Left colon (tissue), 2 donors: Measurements from ENCODE around the gene AHNAK. TPM values are rescaled to one million over a fixed set of nuclear protein-coding genes. Genes with fewer than 3 reads are reported as not detected.

Source experiments
- ATAC-seq: fragments of 200-7000 bp; cut with Tn5 transposase; one replicate; pipeline ENCODE4 v1.9.1; 2020; ENCODE audit warnings: mild to moderate bottlenecking, moderate library complexity
- DNase-seq, 2 donors: peaks; one replicate each; pipeline ENCODE4 v3.0.0-alpha.2; 2020
- intact Hi-C, 2 donors: fragments of 100-400 bp; cut with DNase I in 1 of 2; cut with micrococcal nuclease in 1 of 2; formaldehyde crosslinking; loops; one replicate each; pipeline versions ENCODE4 v1.11.2 to v1.14.0; 2022; cut with DNase I, micrococcal nuclease
- total RNA-seq, 2 donors: library from RNA; stranded (reverse); fragmentation: NEBNext Ultra II Directional; extraction: Animal tissue kit (Norgen Biotek cat#: 25700); gene quantifications; one replicate each; pipeline ENCODE4 v1.2.1, GENCODE V29; 2021
- donor health status: DM: no; HTN: no; CAD: no.
- donor health status: DM: yes; HTN: yes; CAD: no.

AHNAK gene
- total RNA-seq, 2 donors from 2014 or later = 629 to 631 TPM

DNA sequence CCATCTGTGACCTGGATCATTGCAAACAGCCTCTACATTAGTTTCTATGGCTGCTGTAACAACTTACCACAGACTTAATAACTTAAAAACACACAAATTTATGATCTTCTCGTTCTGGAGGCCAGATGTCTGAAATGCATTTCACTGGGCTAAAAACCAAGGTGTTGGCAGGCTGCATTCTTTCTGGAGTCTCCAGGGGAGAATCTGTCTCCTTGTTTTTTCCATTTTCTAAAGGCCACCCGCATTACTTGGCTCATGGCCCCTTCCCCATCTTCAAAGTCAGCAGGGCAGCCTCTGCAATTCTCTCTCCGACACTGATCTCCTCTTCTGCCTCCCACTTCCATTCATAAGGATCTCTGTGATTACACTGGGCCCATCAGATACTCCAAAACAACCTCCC is 116.2 kb downstream of the AHNAK start:
- intact Hi-C loops = no loop called here

DNA sequence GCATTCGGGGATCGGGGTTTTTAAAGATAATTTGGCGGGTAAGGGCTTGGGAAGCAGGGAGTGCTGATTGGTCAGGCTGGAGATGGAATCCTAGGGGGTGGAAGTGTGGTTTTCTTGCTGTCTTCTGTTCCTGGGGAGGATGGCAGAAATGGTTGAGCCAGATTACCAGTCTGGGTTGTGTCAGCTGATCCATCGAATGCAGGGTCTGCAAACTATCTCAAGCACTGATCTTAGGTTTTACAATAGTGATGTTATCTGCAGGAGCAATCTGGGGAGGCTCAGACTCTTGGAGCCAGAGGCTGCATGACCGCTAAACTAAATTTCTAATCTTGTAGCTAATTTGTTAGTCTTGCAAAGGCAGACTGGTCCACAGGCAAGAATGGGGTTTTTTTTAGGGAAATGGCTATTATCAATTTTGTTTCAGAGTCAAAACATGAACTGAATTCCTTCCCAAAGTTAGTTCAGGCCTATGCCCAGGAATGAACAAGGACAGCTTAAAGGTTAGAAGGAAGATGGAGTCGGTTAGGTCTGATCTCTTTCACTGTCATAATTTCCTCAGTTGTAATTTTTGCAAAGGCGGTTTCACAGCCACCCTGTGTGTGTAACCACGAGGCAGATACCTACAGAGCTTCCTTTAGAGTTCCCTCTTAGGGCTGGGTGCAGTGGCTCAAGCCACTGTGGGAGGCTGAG is 117.6 kb downstream of the AHNAK start:
- DNase-seq (no peak), ATAC-seq (no peak)
- intact Hi-C loops = loop anchor here (5.0 to 10.0 kb wide), 2 partner anchors 113 to 116 kb away; partner anchors contain the start of gene AHNAK (in 1 of the 2)

More for the DNA sequence above, 116.2 kb downstream of the AHNAK start:
- no peak for DNase-seq
- no peak for ATAC-seq

DNA sequence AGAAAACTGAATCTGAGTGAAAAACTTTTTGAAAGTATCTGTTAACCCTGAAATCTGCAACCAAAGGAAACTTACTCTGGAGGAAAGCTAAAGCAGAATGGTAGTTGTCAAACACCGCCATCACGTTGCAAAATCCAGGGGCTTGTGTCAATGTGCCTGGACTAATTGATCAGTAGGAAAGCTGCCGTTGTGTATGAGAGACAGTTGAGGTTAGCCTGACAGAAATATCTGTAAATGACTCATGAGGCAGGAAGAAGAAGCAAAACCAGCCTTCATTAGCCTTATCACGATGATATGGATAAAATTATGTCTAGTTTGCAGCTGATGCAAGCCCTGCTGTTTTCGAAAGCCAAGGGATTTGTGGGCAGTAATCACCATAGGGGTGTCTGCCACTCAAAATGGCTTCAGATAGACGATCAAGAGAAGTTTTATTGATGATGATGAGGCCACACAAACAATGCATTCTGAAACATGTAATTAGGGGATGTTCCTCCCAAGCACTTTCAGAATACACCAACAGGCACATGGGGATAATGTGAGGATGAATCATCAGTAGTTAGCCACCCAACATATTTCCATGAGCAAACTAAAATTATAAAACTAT is 118.9 kb downstream of the AHNAK start:
- ATAC-seq (no peak), DNase-seq (no peak)
- intact Hi-C loops = loop anchor here (5.0 to 10.0 kb wide), 2 partner anchors 115 to 117 kb away; partner anchors contain the start of gene AHNAK (in 1 of the 2)

- no peak for DNase-seq
- no peak for ATAC-seq
- intact Hi-C loops = loop anchor here in 1 of 2 donors (10.0 kb wide), 1 partner anchor 122 kb away; the partner anchor contains the start of gene AHNAK
Measured at GRCh38 chr11:62423012-62423411, 123.6 kb downstream of the AHNAK start.

DNA sequence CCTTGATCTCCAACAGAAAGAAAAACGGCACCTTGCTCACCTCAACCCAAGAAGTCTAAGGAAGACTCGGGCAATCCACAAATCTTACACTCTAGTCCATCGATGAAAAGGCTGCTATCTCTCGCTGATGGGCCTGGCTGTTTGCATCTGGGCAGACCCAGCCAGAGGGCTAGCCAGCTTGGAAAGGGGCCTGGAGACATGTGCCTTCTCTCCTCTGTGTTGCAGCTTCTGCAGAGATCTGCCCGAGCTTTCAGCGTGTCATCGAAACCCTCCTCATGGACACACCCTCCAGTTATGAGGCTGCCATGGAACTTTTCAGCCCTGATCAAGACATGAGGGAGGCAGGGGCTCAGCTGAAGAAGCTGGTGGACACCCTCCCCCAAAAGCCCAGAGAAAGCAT is 124.6 kb downstream of the AHNAK start:
- DNase-seq = no peak
- intact Hi-C loops = loop anchor here in 1 of 2 donors (10.0 kb wide), 1 partner anchor 123 kb away; the partner anchor contains the start of gene AHNAK
- no peak for ATAC-seq

GRCh38 chr11:62420882-62421281 is 125.7 kb downstream of the AHNAK start:
- intact Hi-C loops = loop anchor here in 1 of 2 donors (10.0 kb wide), 1 partner anchor 124 kb away; the partner anchor contains the start of gene AHNAK
- DNase-seq (no peak), ATAC-seq (no peak)

- ATAC-seq (no peak), DNase-seq (no peak)
- intact Hi-C loops = loop anchor here in 1 of 2 donors (10.0 kb wide), 1 partner anchor 125 kb away; the partner anchor contains the start of gene AHNAK
Measured at GRCh38 chr11:62419943-62420342, 126.7 kb downstream of the AHNAK start.

DNA sequence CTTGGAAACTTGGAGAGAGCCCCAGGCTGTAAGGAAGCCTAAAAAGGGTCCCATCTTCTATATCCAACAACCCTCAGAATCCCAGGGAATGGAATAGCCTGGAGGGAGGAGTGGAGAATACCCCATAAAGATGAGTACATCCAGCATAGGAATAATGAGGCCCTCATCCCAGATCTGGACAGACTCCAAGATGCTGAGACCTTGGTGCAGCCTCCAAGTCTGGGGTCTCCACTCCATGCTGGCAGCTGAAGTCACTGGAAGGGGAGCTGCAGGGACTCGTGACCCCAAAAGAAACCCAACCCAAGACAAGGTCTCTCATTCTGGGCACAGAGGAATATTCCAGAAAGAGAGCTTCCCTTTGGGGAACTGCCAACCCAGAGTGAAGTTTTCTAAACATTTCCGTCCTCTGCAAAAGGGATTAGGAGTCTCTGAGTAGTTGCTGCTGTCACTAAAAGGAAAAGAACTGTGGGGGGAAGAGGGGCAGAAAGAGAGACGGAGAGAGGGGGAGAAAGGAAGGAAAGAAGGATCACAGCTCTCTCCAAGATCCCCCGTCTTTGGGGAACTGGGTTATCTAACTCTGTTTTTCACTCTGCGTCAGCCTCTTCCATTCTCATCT is 127.2 kb downstream of the AHNAK start:
- no peak for ATAC-seq
- DNase-seq = no peak
- intact Hi-C loops = no loop called here

GRCh38 chr11:62418733-62419132 is 127.9 kb downstream of the AHNAK start, which contains the start of gene SCGB1A1:
Gene SCGB1A1 (plus strand): TSS chr11:62419033. CDS start chr11:62419096, 63 bp downstream.
- DNase-seq (no peak), ATAC-seq (no peak)
- intact Hi-C loops = no loop called here

GRCh38 chr11:62418136-62418535 is 128.5 kb downstream of the AHNAK start:
- intact Hi-C loops = no loop called here
- ATAC-seq (no peak), DNase-seq (no peak)

- DNase-seq = no peak
- intact Hi-C loops = no loop called here
- no peak for ATAC-seq
Measured at GRCh38 chr11:62416596-62416995, 130.0 kb downstream of the AHNAK start.

DNA sequence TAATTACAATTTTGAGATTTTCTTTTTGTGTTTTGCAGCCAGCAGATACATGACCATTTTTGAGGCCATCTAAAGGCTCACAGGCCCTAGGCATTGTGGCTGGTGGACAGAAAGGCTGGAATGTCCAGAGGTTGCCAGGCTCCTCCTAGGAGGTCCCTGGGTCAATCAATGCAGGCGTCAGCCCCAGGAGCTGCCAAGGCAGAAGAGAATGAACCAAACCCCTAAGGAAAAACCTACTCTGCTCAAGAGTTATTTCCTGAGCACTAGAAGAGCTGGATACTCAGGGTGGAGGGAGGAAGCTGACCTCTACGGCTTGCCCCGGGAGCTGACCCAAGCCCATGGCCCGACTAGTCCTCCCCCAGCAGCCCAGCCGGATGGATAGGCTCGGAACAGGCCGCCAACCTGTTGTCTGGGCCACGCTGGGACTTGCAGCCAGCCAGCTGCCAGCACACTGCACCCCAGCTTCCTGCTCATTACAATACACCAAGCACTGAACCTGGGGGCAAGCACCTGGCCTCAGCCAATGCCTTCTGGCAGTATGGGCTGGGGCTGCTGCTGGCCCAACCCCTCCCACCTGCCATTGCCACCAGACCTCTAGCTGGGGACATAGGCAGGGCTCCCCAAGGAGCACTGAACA is 133.4 kb downstream of the AHNAK start:
- intact Hi-C loops = no loop called here
- ATAC-seq (no peak), DNase-seq (no peak)

DNA sequence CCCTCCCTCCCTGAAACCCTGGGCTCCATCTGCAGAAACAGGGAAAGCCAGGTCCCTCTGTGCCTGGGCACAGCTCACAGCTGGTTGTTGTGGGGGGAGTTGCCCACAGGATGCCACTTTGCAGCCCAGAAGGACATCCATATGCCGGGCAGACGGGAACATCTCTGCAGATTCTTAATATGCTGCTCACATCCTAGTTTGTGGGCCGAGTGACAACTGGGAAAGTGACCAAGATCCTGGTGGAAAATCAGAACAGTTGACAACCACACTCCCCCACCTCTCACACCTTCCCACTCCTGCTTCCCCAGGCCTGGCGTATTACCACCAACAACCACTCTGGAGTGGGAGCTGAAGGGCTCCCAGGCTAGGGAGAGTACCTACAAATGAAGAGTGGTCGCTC is 135.1 kb downstream of the AHNAK start:
- ATAC-seq (no peak), DNase-seq (no peak)
- intact Hi-C loops = no loop called here

DNA sequence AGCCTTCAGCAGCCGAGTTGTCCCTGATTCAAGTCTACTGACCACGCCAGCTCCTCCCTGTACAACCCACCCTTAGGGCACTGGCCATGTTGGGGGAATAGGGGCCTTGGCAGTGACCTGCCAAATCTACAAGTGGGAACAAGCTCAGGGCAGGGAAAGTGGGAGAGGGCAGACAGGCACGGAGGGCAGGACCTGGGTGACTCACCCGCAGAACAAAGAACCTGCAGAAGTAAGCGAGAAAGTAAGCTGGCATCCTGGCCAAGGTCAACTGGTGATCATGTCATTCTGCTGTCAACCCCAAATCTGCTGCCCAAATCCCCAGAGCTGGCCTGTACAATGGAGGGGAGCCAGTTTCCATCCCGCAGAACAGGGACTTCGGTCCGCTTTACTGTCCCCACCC is 135.6 kb downstream of the AHNAK start:
- DNase-seq (no peak), ATAC-seq (no peak)
- intact Hi-C loops = no loop called here

- intact Hi-C loops = no loop called here
- ATAC-seq = no peak
- DNase-seq = no peak
Measured at GRCh38 chr11:62409831-62410230, 136.8 kb downstream of the AHNAK start.

DNA sequence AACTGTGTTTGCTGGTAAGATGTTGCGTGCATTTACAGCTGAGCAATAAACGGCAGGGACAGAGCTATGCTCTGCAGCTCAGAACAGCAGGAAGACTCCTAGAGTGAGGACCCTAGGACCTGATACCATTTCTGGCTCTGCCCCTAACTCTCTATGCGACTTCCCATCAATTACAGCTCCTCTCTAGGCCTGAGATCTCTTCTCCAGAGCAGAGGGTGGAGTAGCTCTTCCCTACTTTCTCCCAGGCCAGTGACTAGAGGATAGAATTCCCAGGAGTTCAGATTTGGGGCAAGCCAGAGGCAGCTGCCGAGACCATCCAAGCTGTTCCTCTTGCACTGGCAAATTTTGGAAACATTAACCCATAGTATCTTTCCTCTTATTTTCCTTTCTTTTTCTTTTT is 140.6 kb downstream of the AHNAK start:
- no peak for DNase-seq
- peak; percentile 42 for ATAC-seq
- intact Hi-C loops = no loop called here

GRCh38 chr11:62404901-62405300 is 141.7 kb downstream of the AHNAK start:
- ATAC-seq (peak; percentile 65), DNase-seq (no peak)
- intact Hi-C loops = no loop called here

DNA sequence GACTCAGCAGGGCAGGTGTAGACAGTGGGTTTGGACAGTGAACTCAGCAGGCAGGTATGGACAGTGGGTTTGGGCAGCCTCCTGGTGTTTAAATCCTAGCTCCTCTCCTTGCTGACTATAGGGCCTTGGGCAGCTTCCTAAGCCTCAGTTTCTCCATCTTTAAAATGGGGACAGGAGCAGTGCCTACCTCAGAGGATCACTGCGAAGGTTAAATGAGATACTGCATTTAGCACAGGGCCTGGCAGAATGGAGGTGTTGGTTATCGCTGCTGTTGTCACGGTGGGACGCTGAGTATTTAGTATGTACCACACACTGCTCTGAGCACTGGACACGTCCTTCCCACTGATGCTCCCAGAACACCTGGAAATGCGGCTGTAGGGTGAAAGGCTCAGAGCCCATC is 142.2 kb downstream of the AHNAK start:
- DNase-seq (no peak), ATAC-seq (no peak)
- intact Hi-C loops = no loop called here

DNA sequence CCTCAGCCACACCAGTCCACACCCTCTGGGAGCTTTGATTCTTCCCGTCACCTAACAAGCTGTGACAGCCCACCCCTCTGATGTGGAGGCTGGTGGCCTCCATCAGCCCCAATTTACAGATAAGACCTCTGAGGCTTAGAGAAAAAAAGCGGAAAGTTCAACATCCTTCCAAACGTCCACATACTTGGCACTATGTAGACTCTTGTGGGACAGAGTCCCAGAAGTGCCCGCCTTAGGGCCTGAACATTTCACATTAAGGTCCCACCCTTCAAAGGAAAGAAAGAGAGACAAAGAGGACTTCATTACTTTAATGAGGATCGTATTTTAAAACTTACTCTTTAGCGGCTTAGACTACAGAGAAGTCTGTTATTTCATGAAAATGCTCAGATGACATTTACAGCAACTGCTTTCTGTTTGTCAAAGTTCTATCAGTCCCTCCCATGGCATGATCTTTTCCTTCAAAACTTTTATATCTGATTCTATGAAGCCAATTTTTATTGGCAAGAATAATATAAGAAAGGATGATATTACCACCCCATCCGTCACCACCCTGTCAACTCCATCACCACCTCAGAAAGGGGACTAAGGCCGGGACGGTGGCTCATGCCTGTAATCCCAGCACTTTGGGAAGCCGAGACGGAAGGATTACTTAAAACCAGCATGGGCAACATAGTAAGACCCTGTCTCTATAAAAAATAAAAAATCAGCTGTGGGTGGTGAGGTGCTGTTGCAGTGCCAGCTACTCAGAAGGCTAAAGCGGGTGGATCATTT is 143.5 kb downstream of the AHNAK start:
- DNase-seq = no peak
- intact Hi-C loops = no loop called here
- no peak for ATAC-seq
